Muscle layer of colon (tissue), 2 donors: ENCODE results near the gene ZBTB5.

Experiments used
- H3K27ac ChIP-seq: one replicate; pipeline ENCODE4 v1.7.0; 2013; ENCODE audit warnings: low read depth, mild to moderate bottlenecking, low read length, moderate library complexity
- H3K27me3 ChIP-seq, 2 donors: one replicate each; pipeline ENCODE4 v1.7.0; 2013; ENCODE audit warnings: low read length in 2 of 2, mild to moderate bottlenecking in 2 of 2; ENCODE audit not compliant: insufficient read depth in 2 of 2, control insufficient read depth in 1 of 2
- H3K36me3 ChIP-seq: one replicate; pipeline ENCODE4 v1.7.0; 2013; ENCODE audit warnings: mild to moderate bottlenecking, low read length; ENCODE audit not compliant: insufficient read depth
- H3K4me1 ChIP-seq: one replicate; pipeline ENCODE4 v1.7.0; 2013; ENCODE audit warnings: mild to moderate bottlenecking, low read length; ENCODE audit not compliant: insufficient read depth
- H3K4me3 ChIP-seq, 2 donors: one replicate each; pipeline ENCODE4 v1.7.0; 2013; ENCODE audit warnings: low read length in 2 of 2, low read depth in 1 of 2, mild to moderate bottlenecking in 1 of 2, moderate library complexity in 1 of 2
- H3K9ac ChIP-seq: one replicate; pipeline ENCODE4 v1.7.0; 2013; ENCODE audit warnings: low read length
- H3K9me3 ChIP-seq: one replicate; pipeline ENCODE4 v1.7.0; 2013; ENCODE audit warnings: mild to moderate bottlenecking, low read length
- donor health status: abdominal sarcoma.
- donor health status: Adenocarcinoma of cecum.

The ZBTB5 gene

GRCh38 chr9:37444890-37445289 is 20.4 kb downstream of the ZBTB5 start:
- H3K36me3 ChIP-seq, result peaks cover 26% of the 10 kb centered on the region
- no peaks in the 10 kb centered on the region for H3K27me3 ChIP-seq
- H3K4me1 ChIP-seq, result peaks cover 2% of the 10 kb centered on the region
- H3K4me3 ChIP-seq, result no peak overlapping the region
- H3K9me3 ChIP-seq, result no peaks in the 10 kb centered on the region
- no peak overlapping the region for H3K27ac ChIP-seq
- H3K9ac ChIP-seq, result no peak overlapping the region

GRCh38 chr9:37443566-37443965 is 21.7 kb downstream of the ZBTB5 start:
- Histone ChIP-seq H3K9me3 (no peaks in the 10 kb centered on the region), H3K4me3 (no peak overlapping the region), H3K4me1 (no peaks in the 10 kb centered on the region), H3K27me3 (no peaks in the 10 kb centered on the region), H3K27ac (no peak overlapping the region), H3K9ac (no peak overlapping the region), H3K36me3 (peaks cover 38% of the 10 kb centered on the region)

GRCh38 chr9:37442556-37442955 is 22.7 kb downstream of the ZBTB5 start:
- Histone ChIP-seq H3K4me1 (no peaks in the 10 kb centered on the region), H3K9me3 (no peaks in the 10 kb centered on the region), H3K27me3 (no peaks in the 10 kb centered on the region), H3K36me3 (peaks cover 48% of the 10 kb centered on the region), H3K27ac (no peak overlapping the region), H3K9ac (no peak overlapping the region), H3K4me3 (no peak overlapping the region)

GRCh38 chr9:37441776-37442370 is 23.4 kb downstream of the ZBTB5 start:
- Histone ChIP-seq H3K9ac (no peak overlapping the region), H3K4me3 (no peak overlapping the region), H3K9me3 (no peaks in the 10 kb centered on the region), H3K36me3 (peaks cover 55% of the 10 kb centered on the region), H3K4me1 (no peaks in the 10 kb centered on the region), H3K27me3 (no peaks in the 10 kb centered on the region), H3K27ac (no peak overlapping the region)

- H3K9ac ChIP-seq, result no peak overlapping the region
- no peaks in the 10 kb centered on the region for H3K9me3 ChIP-seq
- H3K27me3 ChIP-seq, result no peaks in the 10 kb centered on the region
- H3K36me3 ChIP-seq, result peaks cover 80% of the 10 kb centered on the region
- no peaks in the 10 kb centered on the region for H3K4me1 ChIP-seq
- H3K4me3 ChIP-seq, result no peak overlapping the region
- H3K27ac ChIP-seq, result no peak overlapping the region
Measured at GRCh38 chr9:37438359-37438758, 26.9 kb downstream of the ZBTB5 start.

- no peaks in the 10 kb centered on the region for H3K27me3 ChIP-seq
- no peaks in the 10 kb centered on the region for H3K9me3 ChIP-seq
- peaks cover 82% of the 10 kb centered on the region for H3K36me3 ChIP-seq
- H3K4me3 ChIP-seq, result no peak overlapping the region
- no peaks in the 10 kb centered on the region for H3K4me1 ChIP-seq
- no peak overlapping the region for H3K27ac ChIP-seq
- no peak overlapping the region for H3K9ac ChIP-seq
Measured at GRCh38 chr9:37437621-37438020, 27.6 kb downstream of the ZBTB5 start.

- Histone ChIP-seq H3K9ac (no peak overlapping the region), H3K4me3 (no peak overlapping the region), H3K36me3 (peaks cover 79% of the 10 kb centered on the region), H3K27me3 (no peaks in the 10 kb centered on the region), H3K27ac (no peak overlapping the region), H3K9me3 (no peaks in the 10 kb centered on the region), H3K4me1 (no peaks in the 10 kb centered on the region)
Measured at GRCh38 chr9:37437010-37437409, 28.2 kb downstream of the ZBTB5 start.

GRCh38 chr9:37436540-37436939 is 28.7 kb downstream of the ZBTB5 start:
- H3K27ac ChIP-seq, result no peak overlapping the region
- no peaks in the 10 kb centered on the region for H3K4me1 ChIP-seq
- no peaks in the 10 kb centered on the region for H3K9me3 ChIP-seq
- H3K36me3 ChIP-seq, result peaks cover 79% of the 10 kb centered on the region
- H3K9ac ChIP-seq, result no peak overlapping the region
- H3K4me3 ChIP-seq, result no peak overlapping the region
- no peaks in the 10 kb centered on the region for H3K27me3 ChIP-seq

GRCh38 chr9:37433867-37434371 is 31.3 kb downstream of the ZBTB5 start:
- no peaks in the 10 kb centered on the region for H3K4me1 ChIP-seq
- H3K27ac ChIP-seq, result no peak overlapping the region
- no peaks in the 10 kb centered on the region for H3K9me3 ChIP-seq
- H3K27me3 ChIP-seq, result no peaks in the 10 kb centered on the region
- H3K36me3 ChIP-seq, result peaks cover 73% of the 10 kb centered on the region
- H3K4me3 ChIP-seq, result no peak overlapping the region
- H3K9ac ChIP-seq, result no peak overlapping the region

GRCh38 chr9:37432020-37432419 is 33.2 kb downstream of the ZBTB5 start:
- no peak overlapping the region for H3K4me3 ChIP-seq
- H3K9me3 ChIP-seq, result no peaks in the 10 kb centered on the region
- no peak overlapping the region for H3K27ac ChIP-seq
- no peak overlapping the region for H3K9ac ChIP-seq
- no peaks in the 10 kb centered on the region for H3K4me1 ChIP-seq
- peaks cover 71% of the 10 kb centered on the region for H3K36me3 ChIP-seq
- no peaks in the 10 kb centered on the region for H3K27me3 ChIP-seq

- H3K27ac ChIP-seq, result no peak overlapping the region
- no peaks in the 10 kb centered on the region for H3K9me3 ChIP-seq
- H3K4me3 ChIP-seq, result no peak overlapping the region
- H3K4me1 ChIP-seq, result no peaks in the 10 kb centered on the region
- peaks cover 69% of the 10 kb centered on the region for H3K36me3 ChIP-seq
- H3K27me3 ChIP-seq, result no peaks in the 10 kb centered on the region
- no peak overlapping the region for H3K9ac ChIP-seq
Measured at GRCh38 chr9:37430841-37431597, 34.2 kb downstream of the ZBTB5 start.
